ENCODE measurements around the gene FOXN3. TPM values are rescaled to one million over a fixed set of nuclear protein-coding genes. Genes with fewer than 3 reads are reported as not detected.
A peak's percentile ranks its signal among the peaks of the same experiment; 100 is the strongest.

The FOXN3 gene
- total RNA-seq, 6 experiments from 2014 or later, result 31.9 to 43.4 (median 37.9) TPM

DNA sequence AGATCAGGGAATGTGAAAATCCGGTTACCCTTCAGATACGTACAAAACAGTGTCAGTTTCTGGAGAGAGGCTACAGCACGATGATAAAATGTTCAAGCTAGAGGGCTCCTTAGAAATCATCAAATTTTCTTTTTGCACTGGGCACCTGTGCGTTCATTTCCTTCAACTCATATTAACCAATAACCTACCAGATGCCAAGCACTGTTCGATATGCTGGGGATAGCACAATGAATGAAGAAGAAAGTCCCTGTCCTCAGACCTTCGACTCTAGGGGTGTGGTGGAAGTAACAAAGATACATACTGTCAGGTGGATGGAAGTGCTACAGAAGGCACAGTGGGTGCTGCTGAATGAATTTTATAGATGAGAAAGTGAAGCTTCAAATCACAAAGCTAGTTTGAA is 172.3 kb downstream of the FOXN3 start:
- H3K27ac Mint-ChIP-seq, result no peak overlapping the region
- H3K4me1 Mint-ChIP-seq (ENCODE audit: low read depth), result peaks cover 38% of the 10 kb centered on the region
- no peak overlapping the region for H3K4me3 Mint-ChIP-seq
- no peaks in the 10 kb centered on the region; the same call in 1 of the 2 replicates for H3K27me3 Mint-ChIP-seq (ENCODE audit: insufficient read depth)
- DNase-seq, result no peak
- no peaks in the 10 kb centered on the region for H3K36me3 Mint-ChIP-seq (ENCODE audit: low read depth)
- TF ChIP-seq, protein P1, sequence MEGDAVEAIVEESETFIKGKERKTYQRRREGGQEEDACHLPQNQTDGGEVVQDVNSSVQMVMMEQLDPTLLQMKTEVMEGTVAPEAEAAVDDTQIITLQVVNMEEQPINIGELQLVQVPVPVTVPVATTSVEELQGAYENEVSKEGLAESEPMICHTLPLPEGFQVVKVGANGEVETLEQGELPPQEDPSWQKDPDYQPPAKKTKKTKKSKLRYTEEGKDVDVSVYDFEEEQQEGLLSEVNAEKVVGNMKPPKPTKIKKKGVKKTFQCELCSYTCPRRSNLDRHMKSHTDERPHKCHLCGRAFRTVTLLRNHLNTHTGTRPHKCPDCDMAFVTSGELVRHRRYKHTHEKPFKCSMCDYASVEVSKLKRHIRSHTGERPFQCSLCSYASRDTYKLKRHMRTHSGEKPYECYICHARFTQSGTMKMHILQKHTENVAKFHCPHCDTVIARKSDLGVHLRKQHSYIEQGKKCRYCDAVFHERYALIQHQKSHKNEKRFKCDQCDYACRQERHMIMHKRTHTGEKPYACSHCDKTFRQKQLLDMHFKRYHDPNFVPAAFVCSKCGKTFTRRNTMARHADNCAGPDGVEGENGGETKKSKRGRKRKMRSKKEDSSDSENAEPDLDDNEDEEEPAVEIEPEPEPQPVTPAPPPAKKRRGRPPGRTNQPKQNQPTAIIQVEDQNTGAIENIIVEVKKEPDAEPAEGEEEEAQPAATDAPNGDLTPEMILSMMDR (IDR thresholded peaks at IDR 0.05), result no peak
- no peaks in the 10 kb centered on the region for H3K9me3 Mint-ChIP-seq

DNA sequence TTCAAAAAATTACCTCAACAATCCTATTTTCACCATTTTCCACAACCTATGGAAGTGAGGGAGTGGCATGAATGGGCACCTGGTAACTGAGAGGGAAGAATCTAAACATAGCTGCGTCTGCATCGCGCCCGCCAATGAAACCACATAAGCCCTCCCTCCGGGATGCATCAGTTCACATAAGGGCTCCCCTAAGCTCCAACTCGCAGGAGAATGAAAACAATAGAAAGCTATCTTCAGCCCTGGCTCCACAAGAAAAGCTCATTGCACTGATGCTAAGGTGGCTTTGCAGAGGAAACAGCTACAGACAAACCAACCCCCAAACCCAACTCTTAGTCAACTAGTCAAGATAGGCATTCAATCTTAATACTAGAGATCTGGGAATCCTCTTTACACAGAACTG is 173.3 kb downstream of the FOXN3 start:
- TF ChIP-seq, protein P1 (IDR thresholded peaks at IDR 0.05), result no peak
- H3K4me3 Mint-ChIP-seq, result no peak overlapping the region
- no peaks in the 10 kb centered on the region for H3K36me3 Mint-ChIP-seq (ENCODE audit: low read depth)
- no peaks in the 10 kb centered on the region; the same call in 1 of the 2 replicates for H3K27me3 Mint-ChIP-seq (ENCODE audit: insufficient read depth)
- peaks cover 29% of the 10 kb centered on the region for H3K4me1 Mint-ChIP-seq (ENCODE audit: low read depth)
- H3K9me3 Mint-ChIP-seq, result no peaks in the 10 kb centered on the region
- DNase-seq, result no peak
- H3K27ac Mint-ChIP-seq, result no peak overlapping the region

DNA sequence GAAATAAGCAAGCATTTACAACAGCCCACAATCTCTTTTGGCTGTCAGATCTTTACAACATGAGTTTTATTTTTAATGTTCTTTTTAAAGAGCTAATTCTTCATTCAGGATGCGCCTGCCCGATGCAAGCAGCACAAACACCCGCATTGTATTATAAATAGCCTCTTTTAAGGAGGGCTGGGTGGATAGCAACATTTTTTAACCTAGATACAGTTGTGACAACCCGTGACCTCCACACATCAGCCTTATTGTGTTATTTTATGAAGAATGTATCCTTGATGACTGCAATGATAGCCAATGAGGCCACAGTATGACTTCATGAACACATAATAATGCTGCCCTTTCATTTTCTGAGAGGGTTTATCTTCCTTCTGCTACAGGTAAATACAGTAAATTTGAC is 173.7 kb downstream of the FOXN3 start:
- Mint-ChIP-seq H3K4me1 (ENCODE audit: low read depth) (peaks cover 26% of the 10 kb centered on the region), H3K4me3 (no peak overlapping the region), H3K36me3 (ENCODE audit: low read depth) (no peaks in the 10 kb centered on the region), H3K27ac (no peak overlapping the region), H3K9me3 (no peaks in the 10 kb centered on the region), H3K27me3 (ENCODE audit: insufficient read depth) (no peaks in the 10 kb centered on the region; the same call in 1 of the 2 replicates)
- no peak for DNase-seq
- TF ChIP-seq, protein P1 (IDR thresholded peaks at IDR 0.05), result no peak

DNA sequence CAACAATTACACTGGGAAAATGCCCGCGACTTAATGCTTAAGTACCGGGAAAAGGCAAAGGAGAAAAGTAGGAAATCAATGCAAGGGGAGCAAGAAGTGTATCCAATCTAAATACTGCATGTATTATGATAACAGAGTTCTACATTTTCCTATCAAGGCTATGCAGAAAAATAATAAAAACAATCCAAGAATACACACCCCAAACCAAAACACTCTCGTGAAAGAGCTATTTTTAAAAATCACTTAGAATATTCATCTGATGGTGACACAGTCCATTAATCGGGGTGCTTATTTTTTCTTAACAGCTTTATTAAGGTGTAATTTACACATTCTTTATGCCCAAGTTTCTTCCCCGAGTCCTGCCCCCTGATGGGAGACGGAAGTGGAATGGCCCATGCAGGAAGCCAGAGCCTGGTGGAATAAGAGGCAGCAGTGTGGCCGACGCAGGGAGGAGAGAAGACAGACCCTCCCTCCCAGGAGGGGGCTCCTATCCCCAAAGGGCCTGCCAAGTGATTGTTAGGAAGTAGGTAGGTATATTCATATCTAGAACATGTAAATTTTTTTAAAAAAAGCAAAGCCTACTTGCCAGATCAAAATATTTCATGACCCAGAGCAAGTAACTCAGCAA is 174.3 kb downstream of the FOXN3 start:
- Mint-ChIP-seq H3K27ac (no peak overlapping the region), H3K36me3 (ENCODE audit: low read depth) (no peaks in the 10 kb centered on the region), H3K4me1 (ENCODE audit: low read depth) (peaks cover 21% of the 10 kb centered on the region), H3K27me3 (ENCODE audit: insufficient read depth) (no peaks in the 10 kb centered on the region; the same call in 1 of the 2 replicates), H3K4me3 (no peak overlapping the region), H3K9me3 (no peaks in the 10 kb centered on the region)
- DNase-seq, result no peak
- TF ChIP-seq, protein P1 (IDR thresholded peaks at IDR 0.05), result no peak

DNA sequence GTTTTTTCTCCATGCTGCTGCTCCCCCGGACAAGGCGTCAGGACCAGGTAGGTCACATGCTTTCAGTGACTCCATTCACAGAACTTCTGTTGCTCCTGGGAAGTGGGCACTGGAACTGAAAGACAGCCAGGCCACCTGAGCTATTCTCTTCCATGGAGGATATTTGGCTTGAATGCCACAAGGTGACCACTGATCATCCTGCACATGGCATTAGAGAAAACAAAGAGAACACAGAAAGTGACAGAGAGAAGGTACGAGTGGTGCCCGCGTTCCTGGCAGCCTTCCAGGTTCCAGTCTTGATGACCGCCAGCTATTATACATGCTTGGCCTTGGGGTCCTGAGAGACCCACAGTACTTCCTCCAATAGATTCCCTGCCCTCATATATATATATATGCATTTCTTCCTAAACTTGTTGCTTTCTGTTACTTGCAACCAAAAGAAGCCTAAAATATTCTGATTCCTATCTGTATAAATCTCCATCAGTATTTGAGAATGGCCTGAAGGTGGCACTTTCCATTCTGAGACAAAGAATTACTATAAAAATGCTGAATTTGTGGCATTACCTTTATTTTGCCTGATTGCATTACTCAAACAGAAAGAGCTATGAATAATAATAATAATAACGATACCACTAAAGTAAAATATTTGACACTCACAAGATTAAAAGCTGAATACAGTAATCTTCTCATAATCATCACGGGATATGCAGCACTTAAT is 174.9 kb downstream of the FOXN3 start:
- H3K27ac Mint-ChIP-seq, result no peak overlapping the region
- H3K4me3 Mint-ChIP-seq, result no peak overlapping the region
- no peak for DNase-seq
- H3K4me1 Mint-ChIP-seq (ENCODE audit: low read depth), result peaks cover 16% of the 10 kb centered on the region
- no peaks in the 10 kb centered on the region for H3K36me3 Mint-ChIP-seq (ENCODE audit: low read depth)
- H3K9me3 Mint-ChIP-seq, result no peaks in the 10 kb centered on the region
- H3K27me3 Mint-ChIP-seq (ENCODE audit: insufficient read depth), result no peaks in the 10 kb centered on the region; the same call in 1 of the 2 replicates
- TF ChIP-seq, protein P1 (IDR thresholded peaks at IDR 0.05), result peak; percentile 45

All from HFFc6 (cell line).